H1 (cell line): ENCODE results near the gene VIPR2. TPM values are rescaled to one million over a fixed set of nuclear protein-coding genes. Genes with fewer than 3 reads are reported as not detected.

ENCODE experiments used
- KDM4A ChIP-seq: IDR thresholded peaks from one replicate; pipeline ENCODE4 v1.7.1; 2012; ENCODE audit warnings: low read depth, mild to moderate bottlenecking, moderate library complexity, low read length, inconsistent platforms; ENCODE audit not compliant: severe bottlenecking
- polyA plus RNA-seq, 7 experiments: library from polyadenylated mRNA; depleted of rRNA in 3 of 7; stranded (reverse) in 5 of 7; unstranded in 2 of 7; fragments of >200 nt in 5 of 7; fragments of 200-250 nt in 2 of 7; gene quantifications; 1 replicate in 5 of 7; 2 replicates in 1 of 7; 4 replicates in 1 of 7; pipeline versions ENCODE4 v1.2.1 to v1.2.3, GENCODE V29; 2011 to 2013; ENCODE audit warnings: missing spikeins in 2 of 7, mixed read lengths in 2 of 7
- total RNA-seq: library from RNA; stranded (reverse); fragmentation: NEBNext Ultra II Directional; extraction: Animal tissue kit (Norgen Biotek cat#: 25700); gene quantifications from 2 replicates; pipeline ENCODE4 v1.2.1, GENCODE V29; 2021

Gene VIPR2
- total and polyA plus RNA-seq, 2 of the 8 experiments (the other 6 are each of a cell fraction or from before 2014, with no cell fraction given): 2.4 to 6.3 TPM

GRCh38 chr7:159109653-159110035 lies 35.0 kb downstream of the VIPR2 start (continued):
- TF ChIP-seq KDM4A: no peak
